ENCODE measurements around the gene TTC28.

The TTC28 gene

GRCh38 chr22:28259774-28260312 lies 419.8 kb downstream of the TTC28 start:
- no peak for TF ChIP-seq EZH2phosphoT487 (conservative IDR thresholded peaks at IDR 0.05; ENCODE audit: low read length)
- TF ChIP-seq, protein P1, sequence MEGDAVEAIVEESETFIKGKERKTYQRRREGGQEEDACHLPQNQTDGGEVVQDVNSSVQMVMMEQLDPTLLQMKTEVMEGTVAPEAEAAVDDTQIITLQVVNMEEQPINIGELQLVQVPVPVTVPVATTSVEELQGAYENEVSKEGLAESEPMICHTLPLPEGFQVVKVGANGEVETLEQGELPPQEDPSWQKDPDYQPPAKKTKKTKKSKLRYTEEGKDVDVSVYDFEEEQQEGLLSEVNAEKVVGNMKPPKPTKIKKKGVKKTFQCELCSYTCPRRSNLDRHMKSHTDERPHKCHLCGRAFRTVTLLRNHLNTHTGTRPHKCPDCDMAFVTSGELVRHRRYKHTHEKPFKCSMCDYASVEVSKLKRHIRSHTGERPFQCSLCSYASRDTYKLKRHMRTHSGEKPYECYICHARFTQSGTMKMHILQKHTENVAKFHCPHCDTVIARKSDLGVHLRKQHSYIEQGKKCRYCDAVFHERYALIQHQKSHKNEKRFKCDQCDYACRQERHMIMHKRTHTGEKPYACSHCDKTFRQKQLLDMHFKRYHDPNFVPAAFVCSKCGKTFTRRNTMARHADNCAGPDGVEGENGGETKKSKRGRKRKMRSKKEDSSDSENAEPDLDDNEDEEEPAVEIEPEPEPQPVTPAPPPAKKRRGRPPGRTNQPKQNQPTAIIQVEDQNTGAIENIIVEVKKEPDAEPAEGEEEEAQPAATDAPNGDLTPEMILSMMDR (IDR thresholded peaks at IDR 0.05; ENCODE audit: insufficient read depth, low read length, poor library complexity, severe bottlenecking) = no peak
- Histone ChIP-seq H3K27me3 (ENCODE audit: low read length) (no peaks in the 10 kb centered on the region), H3F3A (ENCODE audit: insufficient read depth) (no peaks in the 10 kb centered on the region), H3K4me3 (ENCODE audit: insufficient read depth, low read length, poor library complexity, severe bottlenecking) (no peak overlapping the region), H3K36me3 (ENCODE audit: low read length) (no peaks in the 10 kb centered on the region), H3K9me2 (replicated peaks; ENCODE audit: insufficient read depth, low read length) (no peaks in the 10 kb centered on the region), H3K9me3 (ENCODE audit: insufficient read depth, low read length) (no peaks in the 10 kb centered on the region), H3K27ac (ENCODE audit: low read depth, low read length) (no peak overlapping the region), H3K4me2 (ENCODE audit: low read depth, low read length, poor library complexity, severe bottlenecking) (no peak overlapping the region), H3K9ac (ENCODE audit: low read length) (no peak overlapping the region), H2AFZ (ENCODE audit: low read depth, low read length, severe bottlenecking) (no peak overlapping the region), H3K79me2 (ENCODE audit: insufficient read depth, low read length) (no peaks in the 10 kb centered on the region), H4K20me1 (ENCODE audit: low read depth, low read length) (no peaks in the 10 kb centered on the region)

GRCh38 chr22:28254396-28254795 lies 425.2 kb downstream of the TTC28 start:
- H3K9me2 ChIP-seq (replicated peaks; ENCODE audit: insufficient read depth, low read length) = no peaks in the 10 kb centered on the region
- H3K27me3 ChIP-seq (ENCODE audit: low read length) = no peaks in the 10 kb centered on the region
- H3K79me2 ChIP-seq (ENCODE audit: insufficient read depth, low read length) = no peaks in the 10 kb centered on the region
- no peaks in the 10 kb centered on the region for H4K20me1 ChIP-seq (ENCODE audit: low read depth, low read length)
- H3K4me2 ChIP-seq (ENCODE audit: low read depth, low read length, poor library complexity, severe bottlenecking) = no peak overlapping the region
- no peak overlapping the region for H2AFZ ChIP-seq (ENCODE audit: low read depth, low read length, severe bottlenecking)
- TF ChIP-seq EZH2phosphoT487 (conservative IDR thresholded peaks at IDR 0.05; ENCODE audit: low read length) = no peak
- TF ChIP-seq, protein P1 (IDR thresholded peaks at IDR 0.05; ENCODE audit: insufficient read depth, low read length, poor library complexity, severe bottlenecking) = no peak
- H3K9ac ChIP-seq (ENCODE audit: low read length) = no peak overlapping the region
- no peaks in the 10 kb centered on the region for H3F3A ChIP-seq (ENCODE audit: insufficient read depth)
- no peak overlapping the region for H3K27ac ChIP-seq (ENCODE audit: low read depth, low read length)
- H3K4me3 ChIP-seq (ENCODE audit: insufficient read depth, low read length, poor library complexity, severe bottlenecking) = no peak overlapping the region
- no peaks in the 10 kb centered on the region for H3K36me3 ChIP-seq (ENCODE audit: low read length)
- H3K9me3 ChIP-seq (ENCODE audit: insufficient read depth, low read length) = no peaks in the 10 kb centered on the region

- Histone ChIP-seq H3K9me3 (ENCODE audit: insufficient read depth, low read length) (no peaks in the 10 kb centered on the region), H3K9me2 (replicated peaks; ENCODE audit: insufficient read depth, low read length) (no peaks in the 10 kb centered on the region), H4K20me1 (ENCODE audit: low read depth, low read length) (no peaks in the 10 kb centered on the region), H3F3A (ENCODE audit: insufficient read depth) (no peaks in the 10 kb centered on the region), H3K27ac (ENCODE audit: low read depth, low read length) (no peak overlapping the region), H3K79me2 (ENCODE audit: insufficient read depth, low read length) (no peaks in the 10 kb centered on the region), H3K4me3 (ENCODE audit: insufficient read depth, low read length, poor library complexity, severe bottlenecking) (no peak overlapping the region), H3K4me2 (ENCODE audit: low read depth, low read length, poor library complexity, severe bottlenecking) (no peak overlapping the region), H2AFZ (ENCODE audit: low read depth, low read length, severe bottlenecking) (no peak overlapping the region), H3K9ac (ENCODE audit: low read length) (no peak overlapping the region), H3K36me3 (ENCODE audit: low read length) (no peaks in the 10 kb centered on the region), H3K27me3 (ENCODE audit: low read length) (no peaks in the 10 kb centered on the region)
- TF ChIP-seq, protein P1 (IDR thresholded peaks at IDR 0.05; ENCODE audit: insufficient read depth, low read length, poor library complexity, severe bottlenecking) = no peak
- no peak for TF ChIP-seq EZH2phosphoT487 (conservative IDR thresholded peaks at IDR 0.05; ENCODE audit: low read length)
Observed at GRCh38 chr22:28252539-28252938, 427.1 kb downstream of the TTC28 start.

Data from SU-DHL-6 (cell line).